RWPE1 (cell line): ENCODE results near the gene PARP3.

Experiments used
- CTCF ChIA-PET: fragments of 350-600 bp; sonication (Branson Sonifier 250); formaldehyde crosslinking; extraction: SDS; loops from one replicate; lab custom pipeline; 2021; lab: Yijun Ruan, JAX
- POLR2A ChIA-PET: fragments of 400-600 bp; formaldehyde crosslinking; extraction: SDS; loops from one replicate; lab custom pipeline; 2020; ENCODE audit warnings: antibody characterized with exemption; ENCODE audit not compliant: low non-redundant PET; lab: Yijun Ruan, JAX
- DNase-seq: peaks from one replicate; pipeline ENCODE4 v3.0.0; 2012; ENCODE audit warnings: low spot score
- H3K27ac ChIP-seq: fragments of 450-650 bp; 2 replicates; pipeline ENCODE4 v1.5.1; 2017
- TF ChIP-seq, protein P1 (sequence below): fragments of 450-650 bp; conservative IDR thresholded peaks from 2 replicates; pipeline ENCODE4 v1.5.1; 2017; ENCODE audit warnings: low read depth, mild to moderate bottlenecking

PARP3 gene

GRCh38 chr3:51982838-51983577, 40.8 kb downstream of the PARP3 start, which contains the start of gene ACY1:
Gene ACY1, plus strand, starts transcription at chr3:51983535. Its CDS starts 530 bp downstream, at chr3:51984065.
- CTCF ChIA-PET = interaction anchor here (0.6 kb wide), 3 partner anchors 10 to 170 kb away, joined by 3 to 4 read pairs (median 3); partner anchors contain the start of gene ABHD14B
- TF ChIP-seq, protein P1, sequence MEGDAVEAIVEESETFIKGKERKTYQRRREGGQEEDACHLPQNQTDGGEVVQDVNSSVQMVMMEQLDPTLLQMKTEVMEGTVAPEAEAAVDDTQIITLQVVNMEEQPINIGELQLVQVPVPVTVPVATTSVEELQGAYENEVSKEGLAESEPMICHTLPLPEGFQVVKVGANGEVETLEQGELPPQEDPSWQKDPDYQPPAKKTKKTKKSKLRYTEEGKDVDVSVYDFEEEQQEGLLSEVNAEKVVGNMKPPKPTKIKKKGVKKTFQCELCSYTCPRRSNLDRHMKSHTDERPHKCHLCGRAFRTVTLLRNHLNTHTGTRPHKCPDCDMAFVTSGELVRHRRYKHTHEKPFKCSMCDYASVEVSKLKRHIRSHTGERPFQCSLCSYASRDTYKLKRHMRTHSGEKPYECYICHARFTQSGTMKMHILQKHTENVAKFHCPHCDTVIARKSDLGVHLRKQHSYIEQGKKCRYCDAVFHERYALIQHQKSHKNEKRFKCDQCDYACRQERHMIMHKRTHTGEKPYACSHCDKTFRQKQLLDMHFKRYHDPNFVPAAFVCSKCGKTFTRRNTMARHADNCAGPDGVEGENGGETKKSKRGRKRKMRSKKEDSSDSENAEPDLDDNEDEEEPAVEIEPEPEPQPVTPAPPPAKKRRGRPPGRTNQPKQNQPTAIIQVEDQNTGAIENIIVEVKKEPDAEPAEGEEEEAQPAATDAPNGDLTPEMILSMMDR = no peak
- H3K27ac ChIP-seq = peak within 1 kb of the TSS; percentile 98
- peak; percentile 90 for DNase-seq
- POLR2A ChIA-PET = interaction anchor here (0.7 to 1.1 kb wide), 3 partner anchors 9 to 467 kb away, joined by 3 to 5 read pairs (median 3); partner anchors contain the start of gene ABHD14B

DNA sequence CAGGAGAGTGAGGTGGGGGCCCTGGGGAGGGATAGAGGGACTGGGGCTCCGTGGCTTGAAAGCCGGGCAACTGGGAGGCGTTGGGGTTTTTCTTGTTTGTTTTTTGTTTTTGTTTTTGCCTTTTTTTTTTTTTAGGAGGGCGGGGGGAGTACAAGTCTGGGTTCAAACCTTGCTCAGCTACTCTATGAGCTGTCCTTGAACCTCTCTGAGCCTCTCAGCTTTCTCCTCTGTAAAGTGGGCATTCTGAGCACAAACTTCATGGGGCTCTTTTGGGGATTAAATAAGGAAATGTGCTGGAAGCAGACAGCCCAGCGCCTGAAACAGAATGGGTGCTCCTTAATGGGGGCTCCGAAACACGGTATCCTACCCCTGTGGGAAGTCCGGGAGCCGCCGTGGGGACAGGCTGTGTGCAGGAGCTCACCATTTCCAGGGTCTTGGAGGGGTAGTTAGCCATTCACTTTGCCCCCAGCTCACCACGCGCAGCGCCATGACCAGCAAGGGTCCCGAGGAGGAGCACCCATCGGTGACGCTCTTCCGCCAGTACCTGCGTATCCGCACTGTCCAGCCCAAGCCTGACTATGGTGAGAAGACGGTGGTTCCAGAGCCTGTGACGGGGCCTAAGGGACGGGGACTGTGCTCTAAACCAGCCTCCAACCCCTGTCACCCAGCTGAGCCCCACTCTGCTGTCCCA, 41.6 kb downstream of the PARP3 start:
- TF ChIP-seq, protein P1 = no peak
- CTCF ChIA-PET = no interaction called here
- DNase-seq = no peak
- H3K27ac ChIP-seq = peak overlapping the region; percentile 98
- POLR2A ChIA-PET = interaction anchor here (1.1 kb wide), 2 partner anchors 9 to 10 kb away, joined by 3 to 5 read pairs; partner anchors contain the start of gene ABHD14B

DNA sequence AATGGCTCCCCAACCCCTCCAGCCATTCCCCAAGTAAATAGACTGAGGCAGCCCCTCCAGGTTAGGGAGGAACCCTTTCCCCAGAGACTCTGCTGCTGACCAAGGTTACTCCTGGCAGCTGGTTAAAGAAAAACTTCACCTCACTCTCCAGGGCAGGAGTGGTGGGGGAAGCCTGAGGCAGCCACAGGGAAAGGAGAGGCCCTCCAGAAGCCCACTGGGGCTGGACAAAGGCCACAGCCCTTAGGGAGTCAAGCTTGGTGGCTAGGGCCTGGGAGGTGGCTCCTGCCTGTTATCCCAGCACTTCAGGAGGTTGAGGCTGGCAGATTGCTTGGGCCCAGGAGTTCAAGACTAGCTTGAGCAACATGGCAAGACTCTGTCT, 42.1 kb downstream of the PARP3 start:
- TF ChIP-seq, protein P1 = no peak
- H3K27ac ChIP-seq = peak overlapping the region; percentile 98
- no peak for DNase-seq
- CTCF ChIA-PET = no interaction called here
- POLR2A ChIA-PET = no interaction called here

DNA sequence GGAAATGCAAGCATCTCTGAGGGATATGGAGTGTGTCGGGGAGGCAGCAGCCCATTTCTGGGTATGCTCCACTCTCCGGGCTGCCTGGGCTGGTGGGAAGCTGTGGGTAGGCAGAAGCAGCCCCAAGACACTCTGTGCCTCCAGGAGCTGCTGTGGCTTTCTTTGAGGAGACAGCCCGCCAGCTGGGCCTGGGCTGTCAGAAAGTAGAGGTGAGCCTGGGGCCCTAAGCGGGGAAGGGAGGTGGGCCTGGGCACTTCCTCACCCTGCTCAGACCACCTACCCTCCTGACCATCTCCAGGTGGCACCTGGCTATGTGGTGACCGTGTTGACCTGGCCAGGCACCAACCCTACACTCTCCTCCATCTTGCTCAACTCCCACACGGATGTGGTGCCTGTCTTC, 42.9 kb downstream of the PARP3 start:
- CTCF ChIA-PET = interaction anchor here (0.6 kb wide), 1 partner anchor 16 kb away, joined by 5 read pairs; no protein-coding TSS in a partner anchor
- TF ChIP-seq, protein P1 = no peak
- POLR2A ChIA-PET = no interaction called here
- peak overlapping the region; percentile 98 for H3K27ac ChIP-seq
- DNase-seq = no peak

- TF ChIP-seq, protein P1 = no peak
- peak overlapping the region; percentile 98 for H3K27ac ChIP-seq
- ChIA-PET POLR2A (interaction anchor here (0.8 kb wide), 1 partner anchor 10 kb away, joined by 3 read pairs; no protein-coding TSS in a partner anchor), CTCF (no interaction called here)
- no peak for DNase-seq
Measured at GRCh38 chr3:51986010-51986947, 44.1 kb downstream of the PARP3 start.
